Hematopoietic multipotent progenitor cell treated with erythropoietin and hydrocortisone succinate and interleukin-3 and kit ligand, for 15 days (in vitro differentiated cells): Measurements from ENCODE around the gene WNT3A.

Experiments used
- DNase-seq: peaks from one replicate; pipeline ENCODE4 v3.0.0-alpha.2; 2015; ENCODE audit warnings: low spot score

WNT3A gene

DNA sequence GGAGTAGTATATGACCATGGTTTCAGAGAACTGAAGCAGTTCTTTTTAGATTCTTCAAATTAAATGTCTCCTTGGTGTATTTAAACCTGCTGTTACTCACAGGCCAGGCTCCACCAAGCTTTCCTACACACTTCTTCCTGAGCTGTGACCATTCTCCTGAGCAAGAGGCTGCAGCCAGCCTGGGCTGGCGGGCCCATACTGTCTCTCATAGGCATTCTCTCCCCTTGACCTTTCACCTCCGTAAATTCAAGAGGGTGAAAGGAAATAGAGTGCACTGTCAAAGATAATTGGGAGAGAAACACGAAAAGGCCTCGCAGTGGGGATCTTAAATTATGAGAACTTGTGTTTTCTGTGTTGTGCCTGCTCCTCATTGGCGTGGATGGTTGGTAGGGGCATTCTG lies 78.0 kb downstream of the WNT3A start:
- no peak for DNase-seq

DNA sequence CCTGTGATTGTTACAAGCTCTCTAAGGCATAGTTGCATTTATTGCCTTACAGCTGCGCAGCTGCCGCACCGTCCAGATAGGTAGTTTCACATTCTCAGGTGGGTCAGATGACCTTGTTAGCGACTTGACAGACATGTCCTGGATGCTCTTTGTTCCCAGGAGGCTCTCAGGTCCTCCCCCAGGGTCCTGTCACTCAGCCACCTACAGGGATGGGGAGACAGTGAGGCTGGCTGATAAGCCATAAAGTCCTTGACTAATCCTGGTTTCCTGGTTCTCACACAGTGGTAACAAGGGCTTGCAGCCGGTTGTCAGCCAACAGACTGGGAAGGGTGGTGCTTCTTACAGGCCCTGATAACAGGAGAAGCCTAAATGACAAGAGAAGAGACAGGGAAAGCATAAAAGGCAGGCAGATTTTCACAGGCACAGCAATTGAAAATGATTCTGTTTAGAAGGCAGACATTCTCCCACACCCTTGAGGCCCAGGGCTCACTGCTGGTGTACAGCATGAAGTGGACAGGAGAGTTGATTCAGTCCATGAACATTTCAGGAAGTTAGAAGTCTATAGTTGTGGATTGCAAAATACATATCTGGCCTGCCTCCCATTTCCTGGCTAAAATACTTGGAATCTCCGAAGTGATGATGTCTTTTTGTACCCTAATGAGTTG lies 78.6 kb downstream of the WNT3A start:
- DNase-seq, result peak; percentile 42

DNA sequence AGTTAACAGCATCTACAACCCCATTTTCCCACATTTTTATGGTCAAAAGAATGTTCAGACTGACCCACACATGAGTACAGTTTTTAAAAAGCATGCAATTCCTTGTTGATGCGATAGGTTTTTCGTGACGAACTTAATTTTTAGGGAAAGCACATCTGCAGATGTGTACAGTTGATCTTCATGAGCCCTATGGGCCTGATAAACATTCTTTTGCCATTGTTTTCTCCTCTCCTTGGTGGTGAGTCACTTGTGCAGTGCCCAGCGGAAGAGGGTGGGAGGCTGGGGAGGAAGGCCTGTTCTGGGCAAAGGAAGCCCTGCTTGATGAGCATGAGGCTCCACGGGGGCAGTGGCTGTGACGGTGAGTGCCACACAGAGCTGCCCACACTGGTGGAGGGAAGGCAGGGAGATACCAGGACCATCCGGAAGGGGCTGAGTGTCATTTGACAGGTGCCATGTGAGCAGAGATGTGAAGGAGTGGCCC lies 81.0 kb downstream of the WNT3A start:
- DNase-seq, result no peak

DNA sequence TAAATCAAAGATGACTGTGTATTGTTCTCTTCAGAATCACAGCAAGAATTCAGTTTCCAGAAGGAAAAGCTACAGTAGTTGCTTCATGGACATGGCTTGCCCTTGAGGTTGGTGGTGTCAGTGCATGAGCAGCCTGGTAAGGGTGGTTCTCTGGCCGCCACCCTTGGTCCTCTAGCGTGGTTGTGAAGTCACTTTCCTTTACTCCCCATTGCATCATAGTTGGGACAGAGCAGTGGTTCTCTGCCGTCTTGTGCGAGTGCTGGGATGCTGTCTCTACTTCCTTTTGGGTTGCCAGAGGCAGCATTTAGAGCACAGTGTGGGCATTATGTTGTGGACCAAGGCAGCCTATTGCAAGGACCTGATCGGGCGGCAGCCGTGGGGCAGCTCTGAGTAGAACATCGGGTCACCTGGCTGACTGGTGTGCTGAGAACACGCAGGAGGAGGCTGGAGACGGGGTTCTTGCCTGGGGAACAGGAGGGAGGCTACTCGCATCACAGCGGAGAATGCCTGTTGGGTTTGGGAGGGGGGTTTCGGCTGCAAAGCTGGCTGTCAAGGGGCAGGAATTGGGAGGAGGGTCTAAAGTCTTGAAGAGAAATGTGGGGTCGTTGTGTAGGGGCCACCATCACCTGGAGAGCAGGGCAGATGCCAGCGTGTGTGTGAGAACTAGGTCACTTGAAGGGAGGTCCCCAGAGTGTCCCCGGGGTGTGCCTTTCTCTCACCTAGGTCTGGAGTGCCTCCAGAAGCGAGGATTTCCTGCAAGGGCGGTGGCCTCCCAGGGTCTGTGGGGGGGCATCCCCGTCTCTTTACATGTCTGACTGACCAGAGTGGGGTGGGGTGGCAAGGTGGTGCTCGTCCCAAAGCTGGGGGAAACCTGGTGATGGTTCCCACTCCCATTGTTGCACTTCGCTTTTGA lies 82.0 kb downstream of the WNT3A start:
- DNase-seq, result peak; percentile 45

DNA sequence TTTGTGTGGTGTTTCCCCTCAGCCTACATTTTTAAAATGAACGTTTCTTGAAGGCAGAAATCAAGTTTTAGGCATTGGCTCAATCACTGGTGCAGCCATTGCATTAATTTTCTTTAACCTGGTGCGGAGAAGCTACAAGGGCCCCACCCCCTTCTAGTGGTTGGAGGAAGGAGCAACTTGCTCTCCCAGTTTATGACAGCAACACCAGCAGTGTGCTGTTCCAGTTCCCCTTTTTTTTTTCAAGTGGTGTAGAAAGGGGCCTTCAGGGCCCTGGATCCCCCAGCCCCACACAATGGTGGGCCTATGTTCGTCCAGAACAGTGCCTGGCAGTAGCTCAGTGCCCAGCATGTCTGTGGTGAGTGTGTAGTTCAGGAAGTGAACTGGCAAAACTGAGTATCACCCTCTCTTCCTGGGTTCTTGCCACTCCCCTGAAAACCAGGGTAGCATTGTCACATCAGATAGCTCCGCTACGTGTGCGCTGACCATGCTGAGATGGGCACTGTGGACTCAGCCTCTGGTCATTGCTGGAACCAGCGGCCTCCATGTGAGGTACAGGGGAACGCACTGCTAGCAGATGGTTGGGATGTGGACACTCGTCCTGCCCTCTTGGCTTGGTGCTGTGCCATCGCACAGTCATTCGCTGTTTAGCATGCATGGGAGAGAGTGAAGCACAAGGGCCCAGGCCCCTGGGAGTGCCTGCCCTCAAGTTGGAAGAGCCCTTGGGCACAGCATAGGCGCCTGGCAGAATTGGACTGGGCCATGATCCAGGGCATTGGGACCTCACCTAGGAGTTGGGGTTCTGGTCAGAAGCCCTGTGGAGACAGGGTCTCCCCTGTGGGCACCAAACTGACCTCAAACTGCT lies 83.0 kb downstream of the WNT3A start:
- DNase-seq, result no peak

DNA sequence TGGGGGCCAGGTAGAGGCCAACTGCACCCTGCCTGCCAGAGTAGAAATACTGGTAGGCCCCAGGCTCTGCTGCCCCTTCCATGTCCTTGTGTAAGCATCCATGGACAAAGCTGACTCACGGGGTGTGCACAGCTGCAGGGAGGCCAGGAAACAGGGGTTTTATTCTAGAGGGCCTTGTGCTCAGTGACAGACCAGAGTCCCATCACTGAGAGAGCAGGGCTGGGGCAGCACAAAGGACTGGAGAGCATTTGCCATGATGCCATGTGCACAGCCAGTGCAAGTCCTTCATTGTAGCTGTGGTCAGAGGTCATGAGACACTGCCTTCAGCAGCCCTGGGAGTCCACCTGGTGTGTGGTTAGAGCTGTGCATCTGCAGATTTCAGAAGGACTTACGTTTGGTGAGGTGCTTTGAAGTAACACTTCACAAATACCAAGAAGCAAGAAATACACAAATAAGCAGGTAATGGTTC lies 83.8 kb downstream of the WNT3A start:
- DNase-seq, result no peak

DNA sequence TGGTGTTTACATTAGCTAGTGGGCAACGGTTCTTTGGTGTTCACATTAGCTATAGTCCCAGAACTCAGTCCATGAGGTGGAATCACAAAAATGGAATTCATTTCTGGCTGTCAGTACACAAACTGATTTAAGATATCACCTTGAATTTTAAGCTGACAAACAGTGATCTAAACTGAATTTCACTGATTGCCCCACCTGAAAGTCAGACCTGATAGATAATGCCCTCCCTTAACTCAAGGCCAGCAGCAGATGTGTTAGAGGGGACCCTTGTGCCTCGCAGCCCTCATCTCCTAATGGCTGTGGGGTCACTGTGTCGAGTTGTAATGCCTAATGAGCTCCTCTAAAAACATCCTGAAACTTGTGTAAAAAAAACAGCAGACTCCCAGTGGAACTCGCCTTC lies 84.3 kb downstream of the WNT3A start:
- DNase-seq, result no peak

DNA sequence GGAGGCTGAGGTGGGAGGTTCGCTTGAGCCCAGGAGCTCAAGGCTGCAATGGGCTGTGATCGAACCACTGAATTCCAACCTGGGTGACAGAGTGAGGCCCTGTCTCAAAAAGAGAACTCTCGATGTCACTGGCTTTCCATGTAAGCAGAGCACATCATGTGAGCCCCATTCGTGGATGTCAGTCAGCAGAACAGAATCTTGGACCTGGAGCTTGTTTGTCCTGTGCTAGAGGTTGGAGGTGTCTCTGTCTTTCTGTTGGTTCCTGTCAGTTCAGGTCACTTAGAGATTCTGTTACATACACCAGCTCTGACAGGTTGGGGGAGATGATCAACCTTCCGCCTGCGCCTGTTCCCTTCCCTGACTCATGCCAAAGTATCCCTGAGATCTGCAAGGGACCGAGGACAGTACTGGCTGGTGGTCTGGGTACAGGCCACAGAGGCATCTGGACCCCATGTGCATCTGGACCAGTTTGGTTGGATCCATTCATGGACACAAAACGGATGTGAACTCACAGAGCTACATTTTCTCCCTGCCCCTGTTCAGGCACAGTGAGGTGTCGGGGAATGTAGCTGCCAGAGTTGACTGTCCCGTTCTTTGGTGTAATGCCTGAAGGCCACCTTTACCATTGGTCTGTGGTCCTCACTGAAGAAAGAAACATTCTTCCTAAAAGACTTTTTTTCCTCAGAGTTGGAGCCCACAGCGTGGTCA lies 85.7 kb downstream of the WNT3A start:
- DNase-seq, result no peak

DNA sequence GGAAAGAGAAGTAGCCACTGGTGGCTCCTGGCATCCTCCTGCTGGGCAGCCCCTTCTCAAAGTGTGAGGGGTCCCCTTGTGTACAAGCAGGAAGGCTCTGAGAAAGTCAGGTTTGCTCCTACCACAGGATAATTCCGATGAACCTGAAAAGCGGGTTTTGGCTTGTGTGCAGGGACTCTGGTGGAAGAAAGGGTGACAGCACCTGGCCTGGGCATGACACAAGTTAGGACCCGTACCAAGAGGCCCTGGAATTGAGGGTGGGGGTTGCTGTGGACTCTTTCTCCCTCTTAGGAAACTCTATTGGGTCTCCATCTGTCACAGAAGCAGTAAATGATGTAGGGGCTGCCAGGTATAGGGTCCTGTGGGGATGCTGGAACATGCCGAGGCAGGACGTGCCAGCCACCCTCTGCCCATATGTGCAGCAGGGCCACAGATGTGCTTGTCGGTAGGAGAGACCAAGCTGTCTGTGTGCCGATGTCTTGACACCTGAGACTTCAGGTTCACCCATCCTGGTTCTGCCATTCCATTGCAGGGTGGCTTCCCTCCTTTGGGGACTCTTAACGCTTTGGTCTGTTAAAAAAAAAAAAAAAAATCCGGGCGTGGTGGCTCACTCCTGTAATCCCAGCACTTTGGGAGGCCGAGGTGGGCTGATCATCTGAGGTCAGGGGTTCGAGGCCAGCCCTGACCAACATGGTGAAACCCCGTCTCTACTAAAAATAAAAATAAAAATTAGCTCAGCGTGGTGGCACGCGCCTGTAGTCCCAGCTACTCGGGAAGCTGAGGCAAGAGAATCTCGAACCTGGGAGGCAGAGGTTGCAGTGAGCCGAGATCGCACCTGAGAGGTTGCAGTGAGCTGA lies 86.5 kb downstream of the WNT3A start:
- DNase-seq, result no peak

DNA sequence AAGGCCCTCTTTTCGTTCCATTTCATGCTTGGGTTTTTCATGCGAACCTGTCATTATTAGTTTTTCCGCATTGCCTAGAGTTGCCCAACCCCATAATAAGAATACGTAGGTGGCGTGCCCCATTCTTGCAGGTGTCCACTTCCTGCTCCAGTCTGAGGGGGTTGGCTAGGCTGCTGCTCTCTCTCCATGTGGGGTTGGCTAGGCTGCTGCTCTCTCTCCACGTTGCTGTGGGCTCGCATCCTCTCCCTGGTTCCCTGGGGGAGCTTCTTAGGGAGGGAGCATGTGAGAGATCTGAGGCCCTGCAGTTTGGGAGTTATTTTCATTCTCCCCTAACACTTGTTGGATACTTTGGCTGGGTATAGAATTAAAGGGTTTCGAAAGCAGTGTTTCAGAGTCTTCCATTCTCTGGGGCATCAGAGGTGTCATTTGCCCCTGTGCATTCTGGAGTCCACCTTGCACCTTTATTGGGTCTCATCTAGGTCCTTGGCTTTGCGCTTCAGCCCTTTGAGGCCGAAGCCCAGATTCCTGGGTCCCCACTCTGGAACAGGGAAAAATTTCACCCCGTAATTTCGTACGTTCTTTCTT lies 87.7 kb downstream of the WNT3A start:
- DNase-seq, result no peak

DNA sequence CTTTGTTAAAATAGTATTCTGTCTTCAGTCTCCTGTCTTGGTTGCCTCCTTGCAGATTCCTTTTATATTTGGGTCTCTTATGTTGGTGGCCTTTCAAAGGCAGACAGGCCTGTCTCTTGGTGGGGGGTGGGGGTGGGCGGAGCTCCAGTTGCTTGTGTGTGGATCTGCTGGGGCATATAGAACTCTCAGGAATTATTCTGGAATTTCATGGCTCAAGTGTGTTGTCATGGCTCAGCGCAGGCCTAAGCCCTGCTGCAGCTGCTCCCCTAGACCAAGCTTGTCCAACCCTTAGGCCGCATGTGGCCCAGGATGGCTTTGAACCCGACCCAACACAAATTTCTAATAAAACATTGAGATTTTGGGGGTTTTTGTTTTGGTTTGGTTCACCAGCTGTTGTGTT lies 88.4 kb downstream of the WNT3A start:
- no peak for DNase-seq

DNA sequence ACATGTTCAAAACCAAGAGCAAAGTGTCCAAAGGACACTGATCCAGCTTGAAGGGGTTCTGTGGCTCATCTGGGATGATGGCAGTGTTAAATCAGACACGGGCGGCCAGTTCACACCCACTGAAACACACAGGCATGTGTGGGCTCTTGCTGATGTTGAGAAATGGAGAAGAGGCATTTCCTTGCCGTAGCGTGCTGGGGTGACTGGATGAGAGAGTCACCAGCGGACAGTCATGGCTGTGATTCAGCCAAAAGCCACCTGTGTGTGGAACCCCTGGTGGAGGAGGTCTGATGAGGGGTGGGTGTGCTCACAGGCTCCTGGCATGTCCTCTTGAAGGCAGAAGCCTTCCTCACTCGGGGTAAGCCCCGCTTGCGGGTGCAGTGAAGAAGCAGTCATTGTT lies 89.1 kb downstream of the WNT3A start:
- DNase-seq, result no peak

DNA sequence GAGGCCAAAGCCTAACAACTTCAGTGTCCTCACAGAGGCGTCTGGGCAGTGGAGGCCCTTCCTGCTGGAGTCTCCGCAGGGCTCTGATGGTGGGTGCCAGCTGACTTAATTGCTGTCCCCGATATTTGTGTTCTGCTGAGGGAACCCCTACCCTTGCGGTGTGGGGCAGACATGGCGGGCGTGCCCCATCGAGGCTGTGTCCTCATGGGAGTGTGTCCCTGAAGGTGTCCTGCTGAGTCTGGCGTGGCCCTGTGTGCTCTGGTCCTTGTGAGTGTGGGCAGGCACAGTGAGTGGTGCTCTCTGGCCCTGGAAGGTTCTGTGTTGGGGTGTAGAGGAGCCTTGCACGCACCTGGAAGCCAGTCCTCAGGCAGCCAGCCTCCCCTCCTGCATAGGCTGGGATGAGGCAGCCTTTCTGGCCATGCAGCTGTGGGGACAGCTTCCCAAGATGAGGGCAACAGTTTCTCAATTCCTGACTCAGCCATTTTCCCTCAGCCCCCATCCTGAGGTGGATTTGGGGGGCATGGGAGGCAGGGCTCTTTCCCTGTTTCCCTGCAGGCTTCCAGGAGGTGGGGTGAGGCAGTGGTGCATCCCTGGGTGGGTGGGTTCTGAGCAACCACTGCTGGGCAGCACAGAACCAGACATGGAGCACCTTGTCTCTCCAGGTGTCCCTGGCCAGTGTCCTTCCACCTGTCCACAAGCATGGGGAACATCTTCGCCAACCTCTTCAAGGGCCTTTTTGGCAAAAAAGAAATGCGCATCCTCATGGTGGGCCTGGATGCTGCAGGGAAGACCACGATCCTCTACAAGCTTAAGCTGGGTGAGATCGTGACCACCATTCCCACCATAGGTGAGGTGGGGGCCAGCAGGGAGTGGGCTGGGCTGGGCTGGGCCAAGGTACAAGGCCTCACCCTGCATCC lies 89.9 kb downstream of the WNT3A start:
- no peak for DNase-seq

DNA sequence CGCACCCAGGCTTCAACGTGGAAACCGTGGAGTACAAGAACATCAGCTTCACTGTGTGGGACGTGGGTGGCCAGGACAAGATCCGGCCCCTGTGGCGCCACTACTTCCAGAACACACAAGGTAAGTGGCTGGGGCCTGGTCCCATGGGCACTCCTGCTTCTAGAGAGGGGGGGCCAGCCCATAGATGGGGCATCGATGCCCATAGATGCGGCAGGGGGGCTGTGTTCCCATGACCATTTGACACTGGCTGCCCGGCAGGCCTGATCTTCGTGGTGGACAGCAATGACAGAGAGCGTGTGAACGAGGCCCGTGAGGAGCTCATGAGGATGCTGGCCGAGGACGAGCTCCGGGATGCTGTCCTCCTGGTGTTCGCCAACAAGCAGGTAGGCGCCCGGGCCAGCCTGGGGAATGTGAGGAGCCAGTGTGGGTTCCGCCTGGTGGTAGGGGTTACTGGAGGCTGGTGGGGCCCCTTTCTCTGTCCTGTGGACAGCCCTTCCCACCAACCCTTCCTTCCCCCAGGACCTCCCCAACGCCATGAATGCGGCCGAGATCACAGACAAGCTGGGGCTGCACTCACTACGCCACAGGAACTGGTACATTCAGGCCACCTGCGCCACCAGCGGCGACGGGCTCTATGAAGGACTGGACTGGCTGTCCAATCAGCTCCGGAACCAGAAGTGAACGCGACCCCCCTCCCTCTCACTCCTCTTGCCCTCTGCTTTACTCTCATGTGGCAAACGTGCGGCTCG lies 90.7 kb downstream of the WNT3A start:
- no peak for DNase-seq

DNA sequence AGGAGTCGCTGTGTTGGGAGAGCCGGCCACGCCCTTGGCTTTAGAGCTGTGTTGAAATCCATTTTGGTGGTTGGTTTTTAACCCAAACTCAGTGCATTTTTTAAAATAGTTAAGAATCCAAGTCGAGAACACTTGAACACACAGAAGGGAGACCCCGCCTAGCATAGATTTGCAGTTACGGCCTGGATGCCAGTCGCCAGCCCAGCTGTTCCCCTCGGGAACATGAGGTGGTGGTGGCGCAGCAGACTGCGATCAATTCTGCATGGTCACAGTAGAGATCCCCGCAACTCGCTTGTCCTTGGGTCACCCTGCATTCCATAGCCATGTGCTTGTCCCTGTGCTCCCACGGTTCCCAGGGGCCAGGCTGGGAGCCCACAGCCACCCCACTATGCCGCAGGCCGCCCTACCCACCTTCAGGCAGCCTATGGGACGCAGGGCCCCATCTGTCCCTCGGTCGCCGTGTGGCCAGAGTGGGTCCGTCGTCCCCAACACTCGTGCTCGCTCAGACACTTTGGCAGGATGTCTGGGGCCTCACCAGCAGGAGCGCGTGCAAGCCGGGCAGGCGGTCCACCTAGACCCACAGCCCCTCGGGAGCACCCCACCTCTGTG lies 91.6 kb downstream of the WNT3A start:
- no peak for DNase-seq

DNA sequence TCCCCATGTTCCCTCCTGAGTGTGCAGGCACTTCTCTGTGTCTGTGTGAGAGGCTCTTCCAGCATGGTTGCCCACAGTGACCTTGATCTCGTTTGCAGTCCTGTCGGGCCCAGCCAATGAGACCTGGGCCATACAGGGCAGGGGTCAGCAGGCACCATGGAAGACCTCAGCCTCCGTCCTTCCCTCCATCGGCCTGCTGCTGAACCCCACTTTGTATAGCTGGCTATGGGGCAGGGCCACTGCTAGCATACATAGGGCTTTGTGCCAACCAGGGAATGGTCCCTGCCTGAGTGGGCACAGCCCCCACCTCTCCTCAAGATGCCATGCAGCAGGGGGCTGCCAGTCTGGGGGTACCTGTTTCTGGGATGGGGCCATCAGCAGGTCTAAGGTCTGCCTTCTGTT lies 92.5 kb downstream of the WNT3A start:
- no peak for DNase-seq

DNA sequence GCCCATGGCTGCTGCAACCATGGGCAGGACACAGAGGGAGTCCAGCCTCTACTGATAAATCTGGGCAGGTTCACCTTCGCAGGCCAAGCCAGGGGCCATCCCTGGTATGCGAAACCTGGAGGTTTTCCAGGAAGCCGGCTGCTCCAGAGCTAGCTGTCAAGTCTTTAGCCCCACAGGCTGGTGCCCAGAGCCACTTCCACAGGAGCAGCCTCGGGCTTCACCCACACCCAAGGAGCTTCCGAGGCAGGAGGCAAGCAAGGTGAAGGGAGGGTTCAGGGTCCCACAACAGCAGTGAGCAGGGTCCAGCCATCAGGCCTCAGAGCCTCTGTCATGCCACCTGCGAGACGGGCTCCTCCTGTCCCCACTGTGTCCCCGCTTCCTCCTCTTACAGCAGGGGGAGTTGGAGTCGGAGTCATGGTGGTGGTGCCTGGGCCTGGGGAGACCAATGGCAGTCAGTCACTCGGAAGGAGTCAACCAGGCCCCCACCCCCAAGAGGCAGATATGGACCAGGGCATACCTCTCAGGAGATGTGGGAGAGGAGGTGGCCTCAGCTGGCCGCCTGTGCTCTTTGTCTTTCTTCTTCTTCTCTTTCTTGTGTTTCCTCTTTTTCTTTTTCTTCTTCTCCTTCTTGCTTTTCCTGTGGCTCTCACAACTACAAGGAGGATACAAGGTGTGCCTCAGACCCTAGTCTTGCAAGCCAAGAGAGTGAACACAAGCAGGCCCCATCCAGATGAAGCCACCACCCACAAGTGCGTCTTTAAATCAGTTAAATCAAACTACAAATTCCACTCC lies 94.2 kb downstream of the WNT3A start:
- DNase-seq, result no peak
